NCI-H2081 treated with DMSO at 0.1 percent for 48 hours (cell line): ENCODE data around the gene LMOD3.

ENCODE experiments used
- DNase-seq: peaks from one replicate; lab custom pipeline; 2025; lab: John Stamatoyannopoulos, UW

The LMOD3 gene

GRCh38 chr3:69121950-69122349 lies 445 bp downstream of the LMOD3 start:
- DNase-seq, result no peak

GRCh38 chr3:69121513-69121912 lies 882 bp downstream of the LMOD3 start:
- DNase-seq, result no peak

- DNase-seq, result no peak
These were observed 1.4 kb downstream of the LMOD3 start for GRCh38 chr3:69120879-69121464.

GRCh38 chr3:69119681-69120080 lies 2.7 kb downstream of the LMOD3 start:
- DNase-seq, result no peak

GRCh38 chr3:69119138-69119537 lies 3.3 kb downstream of the LMOD3 start:
- DNase-seq, result no peak

GRCh38 chr3:69118555-69118954 lies 3.8 kb downstream of the LMOD3 start:
- DNase-seq, result no peak

- DNase-seq, result no peak
These were observed 5.5 kb downstream of the LMOD3 start for GRCh38 chr3:69116897-69117296.

GRCh38 chr3:69116162-69116561 lies 6.2 kb downstream of the LMOD3 start:
- DNase-seq, result no peak

- no peak for DNase-seq
These were observed 6.7 kb downstream of the LMOD3 start for GRCh38 chr3:69115731-69116130.

GRCh38 chr3:69113536-69113935 lies 8.9 kb downstream of the LMOD3 start:
- DNase-seq, result no peak

GRCh38 chr3:69110941-69111546 lies 11.4 kb downstream of the LMOD3 start:
- DNase-seq, result no peak

GRCh38 chr3:69108811-69109210 lies 13.6 kb downstream of the LMOD3 start:
- DNase-seq, result no peak

GRCh38 chr3:69107841-69108240 lies 14.6 kb downstream of the LMOD3 start:
- DNase-seq, result no peak

GRCh38 chr3:69105320-69105719 lies 17.1 kb downstream of the LMOD3 start:
- no peak for DNase-seq

GRCh38 chr3:69104586-69104985 lies 17.8 kb downstream of the LMOD3 start:
- no peak for DNase-seq

GRCh38 chr3:69103123-69103522 lies 19.3 kb downstream of the LMOD3 start:
- DNase-seq, result no peak

- no peak for DNase-seq
These were observed 20.0 kb downstream of the LMOD3 start for GRCh38 chr3:69102384-69102783.

- DNase-seq, result no peak
These were observed 22.8 kb downstream of the LMOD3 start for GRCh38 chr3:69099576-69099975.

- DNase-seq, result no peak
These were observed 24.8 kb downstream of the LMOD3 start for GRCh38 chr3:69097407-69098086.

GRCh38 chr3:69096299-69096698 lies 26.1 kb downstream of the LMOD3 start:
- DNase-seq, result no peak

GRCh38 chr3:69095636-69096035 lies 26.8 kb downstream of the LMOD3 start:
- DNase-seq, result no peak

GRCh38 chr3:69094467-69095205 lies 27.8 kb downstream of the LMOD3 start:
- no peak for DNase-seq

- DNase-seq, result no peak
These were observed 30.3 kb downstream of the LMOD3 start for GRCh38 chr3:69092030-69092516.
